HG03565 (cell line): ENCODE data around the gene HIVEP3.

Experiments used
- ATAC-seq: cut with Tn5 transposase; IDR thresholded peaks from one replicate; pipeline ENCODE4 v1.9.1; 2021; ENCODE audit warnings: mild to moderate bottlenecking, moderate library complexity; ENCODE audit not compliant: unreplicated experiment

The HIVEP3 gene

DNA sequence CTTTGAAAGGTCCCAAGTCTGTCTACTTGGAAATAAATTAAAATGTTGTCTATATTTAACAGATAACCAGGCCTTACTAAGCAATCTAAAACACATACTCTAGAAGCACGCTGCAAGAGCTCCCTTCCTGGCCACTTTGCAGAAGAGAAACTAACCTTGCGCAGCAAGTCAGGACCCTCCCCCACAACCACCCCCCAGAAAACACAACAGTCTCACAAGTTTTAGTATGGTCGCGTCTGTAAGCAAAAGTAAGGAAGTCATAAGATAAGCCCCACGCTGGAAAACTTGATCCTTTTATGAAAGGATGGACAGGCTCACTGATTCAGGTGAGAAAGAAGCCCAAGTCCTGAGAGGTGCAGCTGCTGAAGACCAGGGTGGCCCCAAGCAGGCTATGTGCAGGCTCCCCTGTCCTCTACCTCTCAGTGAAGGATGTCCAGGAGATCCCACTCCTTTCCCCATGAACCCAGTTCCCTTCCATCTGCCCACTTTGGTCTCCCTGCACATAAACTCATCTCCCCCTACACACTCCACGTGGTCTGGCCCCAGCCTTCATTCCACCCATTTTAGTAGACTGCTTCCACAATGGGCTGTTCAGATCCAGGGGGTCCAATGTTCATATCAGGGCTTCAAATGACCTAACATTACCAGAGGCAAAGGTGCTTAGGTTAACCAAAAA lies 23.8 kb downstream of the HIVEP3 start:
- ATAC-seq, result no peak

DNA sequence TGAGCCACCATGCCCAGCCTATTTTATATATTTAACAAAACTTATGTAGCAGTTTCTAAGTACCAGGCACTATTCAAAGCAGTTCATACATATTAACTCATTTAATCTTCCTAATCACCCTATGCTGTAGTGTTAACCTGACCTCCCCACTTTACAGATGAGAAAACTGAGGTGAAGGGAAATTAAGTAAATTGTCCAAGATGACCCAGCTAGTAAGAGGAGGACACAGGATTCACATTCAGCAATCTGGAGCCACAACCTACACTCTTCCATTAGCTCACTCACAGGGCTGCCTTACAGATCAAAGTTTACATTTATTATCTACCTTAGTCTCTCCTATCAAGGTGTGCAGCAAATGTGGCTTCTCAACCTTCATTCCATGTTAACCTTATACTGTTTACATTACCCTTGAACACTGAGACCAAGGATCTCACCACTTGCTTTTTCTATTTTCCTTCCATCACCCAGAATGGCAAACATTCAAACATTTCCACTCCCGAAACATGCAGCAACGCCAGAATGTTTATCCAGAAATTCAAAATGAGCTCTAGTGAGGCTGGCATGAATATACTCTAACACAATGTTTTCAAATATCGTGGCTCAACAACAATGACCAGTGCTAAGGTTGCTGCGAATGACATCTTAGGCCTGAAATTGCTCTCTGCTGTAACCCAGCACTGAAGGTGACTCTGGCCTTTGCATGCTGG lies 24.5 kb downstream of the HIVEP3 start:
- no peak for ATAC-seq

DNA sequence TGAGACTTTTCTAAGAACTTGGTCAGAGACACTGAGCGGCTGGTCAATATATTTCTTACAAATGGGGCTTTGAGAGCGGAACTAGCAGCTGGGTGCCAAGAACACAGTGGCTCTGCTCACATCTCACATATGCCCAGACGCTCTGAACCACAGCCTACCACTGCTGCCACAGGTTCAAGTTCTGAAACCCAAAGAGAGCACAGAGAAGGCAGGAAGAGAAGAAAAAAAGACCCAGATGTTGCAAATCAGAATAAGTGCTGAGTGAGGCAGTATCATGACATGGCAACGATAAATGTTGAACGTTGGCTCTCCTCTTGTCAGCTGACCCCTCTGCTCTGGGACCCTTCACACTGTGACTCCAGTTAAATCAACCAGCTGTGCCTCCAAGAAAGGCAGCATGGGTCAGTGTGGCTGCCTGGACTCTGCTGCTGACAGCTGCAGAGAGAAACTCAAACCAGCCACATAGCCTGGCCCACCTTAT lies 26.4 kb downstream of the HIVEP3 start:
- ATAC-seq, result no peak

DNA sequence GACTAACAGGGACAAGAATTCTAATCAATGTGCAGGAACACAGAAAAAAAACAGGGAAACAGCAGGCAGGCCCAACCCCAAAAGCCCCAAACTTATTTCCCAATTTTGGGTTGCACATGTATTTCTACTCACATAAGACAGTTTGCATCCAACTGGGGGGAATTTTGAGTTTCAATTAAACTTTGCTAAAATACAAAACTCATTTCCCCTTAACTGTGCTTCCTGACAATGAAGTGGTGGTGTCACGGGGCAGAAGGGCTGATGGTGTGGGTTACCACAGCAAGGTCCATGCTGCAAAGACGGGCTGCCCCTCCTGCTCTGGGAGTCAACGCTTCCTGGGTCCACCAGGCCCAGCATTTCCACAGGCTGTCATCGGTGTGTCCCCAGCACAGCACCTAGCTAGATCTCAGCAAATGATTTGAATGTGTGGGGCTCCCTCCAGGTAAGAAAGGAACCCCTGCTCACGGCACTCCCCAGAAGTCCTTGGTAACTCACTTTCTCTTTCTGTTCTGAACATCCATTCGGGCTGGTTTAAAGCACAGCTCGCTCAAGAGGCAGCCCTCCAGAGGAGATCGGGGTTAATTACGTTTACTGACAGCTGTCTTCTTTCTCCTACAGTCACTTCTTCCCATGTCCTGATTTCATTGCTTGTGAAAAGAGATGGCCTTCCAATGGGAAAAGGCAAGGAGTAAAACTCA lies 27.4 kb downstream of the HIVEP3 start:
- ATAC-seq, result no peak

DNA sequence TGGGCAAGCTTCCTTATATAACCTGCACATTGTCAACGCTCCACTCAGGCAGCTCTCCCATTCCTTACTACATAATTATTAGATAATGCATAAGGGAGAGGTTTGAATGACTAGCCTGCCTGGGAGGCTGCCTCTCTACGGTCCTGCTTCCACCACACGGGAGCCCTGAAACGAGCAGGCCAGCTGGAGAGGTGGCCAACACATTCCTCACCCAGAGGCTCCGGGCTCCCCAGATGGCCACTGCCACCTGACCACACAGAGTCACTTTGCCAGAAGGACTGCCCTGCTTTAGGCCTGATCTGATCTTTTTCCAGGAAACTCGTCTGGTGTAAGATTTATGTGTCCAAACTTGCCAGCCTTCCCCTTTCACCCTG lies 27.9 kb downstream of the HIVEP3 start:
- no peak for ATAC-seq

DNA sequence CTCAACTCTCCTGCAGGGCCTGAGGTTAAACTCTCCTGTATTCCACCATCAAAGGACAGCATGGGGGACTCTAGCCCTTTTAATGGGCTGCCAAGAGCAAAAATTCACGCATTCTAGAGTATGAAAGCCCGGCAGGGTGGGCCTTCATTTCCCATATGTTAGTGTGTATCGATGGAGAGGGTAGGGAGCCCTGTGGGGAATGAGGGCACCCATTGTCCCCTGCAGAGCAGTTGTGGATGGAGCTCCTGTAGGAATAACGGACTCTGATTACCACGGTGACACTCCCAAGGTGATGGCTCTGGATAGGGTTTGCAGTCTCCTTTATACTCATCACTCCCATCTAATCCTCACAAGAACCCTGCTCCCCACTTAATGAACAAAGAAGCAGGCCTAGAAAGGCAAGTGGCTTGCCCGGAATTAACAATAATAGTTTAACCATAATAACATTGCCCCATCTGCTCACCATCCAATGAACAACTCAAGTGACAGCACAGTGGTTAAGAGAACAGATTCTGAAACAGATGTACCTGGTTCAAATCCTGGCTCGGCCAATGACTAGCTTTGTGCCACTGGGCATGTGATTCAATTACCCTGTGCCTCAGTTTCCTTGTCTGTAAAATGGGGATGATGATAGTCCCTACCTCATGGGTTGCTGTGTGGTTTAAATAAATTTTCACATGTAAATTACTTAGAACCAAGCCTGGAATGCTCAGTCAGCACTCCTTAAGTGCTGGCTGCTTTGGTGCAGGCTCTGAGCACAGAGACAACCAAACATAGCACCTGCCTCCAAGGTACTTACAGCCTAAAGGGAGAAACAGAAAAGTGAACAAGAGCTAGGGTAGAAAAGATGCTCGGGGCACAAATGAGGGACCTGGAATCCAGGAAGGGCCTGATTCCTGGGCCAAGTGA lies 29.0 kb downstream of the HIVEP3 start:
- no peak for ATAC-seq

DNA sequence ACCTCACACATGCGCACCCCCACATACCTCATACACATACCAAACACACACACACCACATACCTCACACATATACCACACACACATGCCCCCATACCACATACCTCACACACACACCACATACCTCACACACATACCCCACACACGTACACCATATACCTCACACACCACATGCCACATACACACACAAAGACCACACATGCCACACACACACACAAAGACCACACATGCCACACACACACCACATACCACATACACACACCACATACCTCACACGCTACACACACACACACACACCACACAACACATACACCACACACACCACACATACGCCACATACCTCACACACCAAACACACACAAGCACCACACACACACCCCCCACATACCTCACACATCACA lies 30.0 kb downstream of the HIVEP3 start:
- no peak for ATAC-seq

DNA sequence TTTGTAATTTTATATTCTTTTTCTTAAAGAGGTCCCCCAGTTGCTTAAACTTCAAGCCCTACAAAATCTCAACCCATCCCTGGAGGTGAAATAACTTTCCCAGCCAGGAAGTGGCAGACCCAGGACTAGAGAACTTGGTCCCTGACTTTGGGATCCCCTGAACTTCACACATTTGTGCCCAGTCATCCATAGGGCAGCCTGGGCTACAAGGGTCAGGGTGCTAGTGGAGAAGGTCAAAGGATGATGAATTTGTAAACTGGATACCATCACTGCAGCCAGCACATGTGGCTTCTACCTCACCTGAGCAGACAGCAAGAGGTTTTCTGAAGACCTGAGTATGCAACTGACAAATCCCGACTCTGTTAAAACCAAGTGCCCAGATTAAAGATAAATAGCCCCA lies 31.4 kb downstream of the HIVEP3 start:
- ATAC-seq, result no peak

DNA sequence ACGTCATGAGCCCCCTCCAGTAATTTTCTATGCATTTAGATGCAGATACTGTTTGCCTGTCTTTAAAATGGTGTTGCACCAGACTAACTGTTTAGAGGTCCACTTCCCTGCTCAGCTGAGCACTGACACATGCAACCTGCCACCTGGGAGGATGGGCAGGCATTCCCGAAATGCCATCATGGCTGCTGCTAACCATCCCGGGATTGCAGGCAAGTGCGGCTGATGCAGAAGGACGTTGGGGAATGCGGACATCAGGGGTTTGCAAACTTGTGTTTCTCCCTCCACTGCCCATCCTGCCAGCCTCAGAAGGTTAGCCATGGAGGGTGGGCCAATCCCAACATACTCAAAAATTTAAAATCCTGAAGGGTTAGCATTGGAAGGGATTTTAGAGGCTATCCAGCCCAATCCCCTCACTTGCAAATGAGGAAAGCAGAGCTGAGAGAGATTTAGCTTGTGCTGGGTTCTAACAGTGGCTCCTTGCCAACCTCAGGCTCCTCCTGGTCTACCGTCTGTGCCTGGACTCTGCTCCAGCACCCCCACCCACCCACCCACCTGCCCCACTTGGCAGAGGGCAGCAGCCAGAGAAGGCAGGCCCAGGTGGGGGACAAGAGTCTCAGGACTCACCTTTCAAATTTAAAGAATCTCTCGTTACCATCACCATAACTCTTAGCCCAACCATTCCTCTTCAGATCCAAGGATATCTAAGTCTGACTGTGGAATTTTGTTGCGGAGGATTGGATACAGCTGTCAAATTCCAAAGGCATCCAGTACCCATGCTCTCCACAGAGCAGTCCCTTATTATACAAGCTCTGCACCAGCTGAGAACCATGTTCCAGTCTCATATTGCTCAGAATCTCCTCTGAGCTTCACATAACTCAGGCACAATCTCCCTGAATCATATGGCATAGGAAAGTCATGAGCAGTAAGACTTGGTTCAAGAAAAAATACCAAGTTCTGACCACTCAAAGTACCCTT lies 34.2 kb downstream of the HIVEP3 start:
- no peak for ATAC-seq

DNA sequence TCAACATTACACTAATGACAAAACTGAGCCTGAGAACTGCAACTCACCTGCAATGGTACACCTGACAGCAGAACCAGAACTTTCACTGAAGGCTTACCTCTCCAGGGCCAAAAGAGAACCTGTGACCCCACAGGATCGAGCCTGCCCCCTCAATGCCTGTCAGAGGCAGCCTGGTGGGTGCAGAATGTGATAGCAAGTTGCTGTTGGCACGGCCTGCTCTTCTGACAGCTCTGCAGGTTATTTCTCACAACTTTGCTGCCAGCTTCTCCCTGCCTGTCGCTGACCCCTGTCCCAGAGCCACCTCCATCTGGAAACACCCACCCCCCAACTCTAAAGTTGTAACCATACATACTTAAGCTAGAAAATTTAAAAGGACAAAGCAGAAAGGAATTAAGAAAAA lies 35.2 kb downstream of the HIVEP3 start:
- ATAC-seq, result no peak

DNA sequence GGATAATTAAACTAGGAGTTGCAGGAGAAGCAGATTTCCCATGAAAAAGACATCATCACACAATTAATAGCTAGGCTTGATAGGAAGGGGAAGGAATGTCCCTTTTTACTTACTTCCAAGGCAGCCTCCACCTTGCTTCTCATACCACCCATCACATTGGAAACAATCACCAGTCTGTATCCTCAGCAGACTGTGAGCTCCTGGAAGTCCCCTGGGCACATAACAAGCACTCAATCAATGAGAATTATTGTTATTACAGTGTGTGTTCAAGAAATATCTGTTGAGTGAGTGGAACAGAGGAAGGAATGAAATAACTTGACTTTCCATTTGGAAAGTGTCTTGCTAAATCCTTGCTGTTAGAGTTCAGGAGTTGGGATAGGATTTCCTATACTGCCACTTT lies 36.2 kb downstream of the HIVEP3 start:
- no peak for ATAC-seq

DNA sequence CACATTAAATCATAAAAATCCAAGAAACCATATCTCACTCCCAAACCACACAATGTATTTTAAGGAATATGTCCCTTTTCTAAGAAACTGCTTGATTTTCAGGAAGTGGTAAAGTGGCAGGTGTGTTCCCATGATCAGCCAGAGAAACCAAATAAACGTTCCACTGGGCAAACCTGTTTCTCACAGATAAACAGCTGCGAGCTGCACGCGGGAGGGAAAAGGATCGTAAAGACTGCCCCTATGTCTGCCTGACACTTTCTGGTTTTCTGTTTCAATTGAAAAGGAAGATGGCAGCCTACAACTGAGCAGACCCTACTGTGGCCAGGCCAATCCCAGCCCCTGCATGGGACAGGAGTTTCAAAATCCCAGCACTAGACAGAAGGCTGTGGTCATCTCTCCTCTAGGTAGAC lies 36.6 kb downstream of the HIVEP3 start:
- no peak for ATAC-seq

DNA sequence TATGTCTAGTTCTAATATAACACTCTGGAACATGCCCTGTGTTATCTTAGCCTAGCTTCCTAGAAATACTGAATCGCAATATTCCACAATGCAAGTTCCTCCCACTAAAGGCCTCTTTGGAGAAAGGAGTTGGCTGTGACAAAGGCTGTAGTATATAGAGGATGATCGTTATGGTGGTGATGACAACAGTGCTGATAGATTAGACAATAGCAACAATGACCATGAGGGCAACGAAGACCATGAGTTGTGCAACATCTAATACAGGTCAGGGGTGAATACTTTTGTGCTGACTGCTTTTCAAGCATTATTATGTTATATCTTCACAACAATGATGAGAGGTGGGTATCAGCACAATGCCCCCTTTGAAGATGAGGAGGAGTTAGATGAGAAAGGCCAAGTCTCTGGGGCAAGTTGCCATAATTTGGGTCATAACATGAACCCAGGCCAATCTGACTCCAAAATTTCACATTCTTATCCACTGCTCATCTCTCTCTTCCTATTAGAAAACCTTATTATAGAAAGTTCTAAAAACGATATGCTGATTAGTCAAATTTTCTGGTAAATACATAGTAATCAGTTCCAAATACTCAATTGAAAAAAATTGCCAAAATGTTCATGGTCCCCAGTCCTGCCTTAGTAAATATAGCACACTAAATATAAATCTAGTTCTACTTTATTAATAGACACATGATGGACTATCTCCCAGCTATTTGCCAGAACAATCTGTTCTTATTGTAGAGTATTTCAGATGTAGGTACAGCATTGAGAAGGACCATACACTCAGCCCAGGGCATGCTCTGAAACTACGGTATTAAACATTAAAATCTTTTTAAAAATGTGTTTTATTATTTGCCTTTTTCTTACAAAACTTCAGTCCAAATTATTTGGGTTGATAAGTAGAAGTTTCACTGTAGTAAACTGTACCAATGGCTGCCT lies 37.5 kb downstream of the HIVEP3 start:
- no peak for ATAC-seq

DNA sequence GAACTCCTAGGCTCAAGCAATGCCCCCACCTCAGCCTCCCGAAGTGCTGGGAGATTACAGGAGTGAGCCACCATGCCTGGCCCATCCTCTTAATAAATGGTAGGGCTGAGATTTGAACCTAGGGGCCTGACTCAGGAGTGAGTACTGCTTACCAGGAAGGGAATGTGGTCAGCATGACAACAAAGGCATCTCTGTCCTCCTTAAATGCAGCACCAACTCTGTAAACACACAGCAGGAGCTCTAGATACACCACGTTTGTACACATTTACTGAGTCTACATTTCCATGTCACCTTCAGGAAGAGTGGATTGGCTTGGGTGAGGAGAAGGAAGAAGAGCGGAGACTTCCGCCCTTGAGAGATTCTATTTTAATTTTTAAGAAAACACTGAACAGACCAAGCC lies 38.5 kb downstream of the HIVEP3 start:
- ATAC-seq, result no peak

DNA sequence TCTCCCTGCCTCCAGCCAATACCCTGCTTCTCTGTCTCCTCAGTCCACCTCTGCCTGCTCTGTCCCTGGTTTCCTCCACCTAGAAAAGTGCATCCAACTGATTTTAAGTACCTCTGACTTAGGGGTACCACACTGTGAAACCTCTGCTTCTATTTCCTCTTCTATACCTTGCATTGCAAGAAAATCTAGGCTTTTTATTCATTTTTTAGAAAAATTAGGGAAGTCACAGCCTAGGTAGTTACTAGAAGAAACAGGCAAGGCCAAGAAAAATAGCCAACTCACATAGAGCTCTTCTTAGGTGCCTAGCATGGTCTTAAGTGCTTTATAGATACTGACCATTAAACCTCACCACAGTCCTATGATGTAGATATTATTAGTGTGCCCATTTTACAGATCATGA lies 39.1 kb downstream of the HIVEP3 start:
- no peak for ATAC-seq

DNA sequence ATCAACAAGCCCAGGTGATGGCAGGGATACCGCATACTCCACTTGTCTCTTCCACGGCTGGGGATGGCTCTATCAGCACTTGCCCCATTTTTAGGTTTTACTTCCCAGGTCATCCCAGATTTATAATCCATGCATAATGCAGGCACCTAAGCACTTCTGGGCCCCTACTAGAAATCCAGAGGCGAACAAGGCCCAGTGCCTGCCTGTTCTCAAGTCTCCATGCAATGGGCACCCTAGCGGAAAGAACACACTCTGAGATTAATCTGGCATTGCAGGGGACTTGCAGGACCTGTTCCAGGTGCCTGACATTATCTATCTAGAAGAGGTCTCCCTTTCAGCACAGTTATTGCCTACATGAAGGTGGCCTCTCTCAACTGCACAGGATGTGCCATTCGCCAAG lies 39.8 kb downstream of the HIVEP3 start:
- ATAC-seq, result no peak

DNA sequence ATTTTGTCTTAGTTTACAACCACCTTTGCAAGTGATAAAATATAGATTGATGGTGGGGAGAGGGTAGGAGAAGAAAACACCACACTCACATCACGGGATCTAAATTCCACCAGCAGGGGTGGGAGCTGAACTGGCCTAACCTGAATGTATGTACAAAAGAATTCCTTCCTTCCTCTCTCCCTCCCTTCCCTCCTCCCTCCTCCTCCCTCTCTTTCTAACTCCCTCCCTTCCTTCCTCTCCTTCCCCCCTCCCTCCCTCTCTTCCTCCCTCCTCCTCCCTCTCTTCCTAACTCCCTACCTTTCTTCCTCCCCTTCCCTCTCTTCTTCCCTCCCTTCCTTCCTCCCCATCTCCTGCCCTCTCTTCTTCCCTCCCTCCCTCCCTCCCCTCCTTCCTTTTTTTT lies 40.2 kb downstream of the HIVEP3 start:
- no peak for ATAC-seq

DNA sequence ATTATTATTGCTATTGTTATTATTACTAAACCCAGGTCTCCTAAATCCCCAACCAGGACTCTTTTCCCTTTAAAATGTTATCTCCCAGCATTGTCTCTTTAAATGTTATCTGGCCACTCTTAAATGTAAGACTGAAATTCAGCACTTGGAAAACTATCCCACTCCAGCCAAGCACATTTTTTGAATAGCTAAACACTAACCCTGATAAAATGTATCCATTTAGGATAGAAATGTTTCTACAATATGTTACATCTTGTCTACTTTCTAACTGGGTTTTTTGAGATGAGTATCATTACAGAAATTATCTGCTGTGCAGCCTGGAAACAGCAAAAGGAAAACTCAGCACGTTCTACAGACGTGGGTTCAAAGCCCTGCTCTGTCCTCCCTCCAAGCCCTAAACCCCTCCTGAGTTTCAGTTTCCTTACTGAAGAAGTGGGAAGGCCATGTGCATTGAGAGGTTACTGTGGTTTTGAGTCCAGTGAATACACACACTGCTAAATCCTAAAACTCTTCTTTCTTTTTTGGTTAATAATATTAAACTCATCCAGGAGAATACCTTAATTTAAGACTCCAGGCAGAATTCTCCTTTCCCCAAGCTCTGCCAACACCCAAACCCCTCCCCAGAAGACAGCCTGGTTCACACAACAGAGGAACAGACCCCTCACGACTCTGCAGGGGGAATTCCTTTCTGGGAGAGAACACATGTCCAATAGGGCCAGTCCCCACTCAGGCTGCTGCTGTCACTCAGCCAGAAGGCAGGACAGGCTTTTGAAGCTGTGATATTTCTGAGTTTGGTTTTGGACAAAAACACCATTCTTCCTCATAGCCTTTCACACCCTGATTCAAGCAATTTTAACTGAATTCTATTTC lies 41.9 kb downstream of the HIVEP3 start:
- ATAC-seq, result no peak
